HG03159 (cell line): Measurements from ENCODE around the gene CTPS2.
"Not testable (repeated sequence)": the region's sequence is repeated elsewhere in the genome, so short reads cannot be mapped to it uniquely, and the experiment has no call there.

Experiments used
- ATAC-seq: cut with Tn5 transposase; IDR thresholded peaks from one replicate; pipeline ENCODE4 v1.9.1; 2021; ENCODE audit warnings: mild to moderate bottlenecking, moderate library complexity; ENCODE audit not compliant: unreplicated experiment

The CTPS2 gene

DNA sequence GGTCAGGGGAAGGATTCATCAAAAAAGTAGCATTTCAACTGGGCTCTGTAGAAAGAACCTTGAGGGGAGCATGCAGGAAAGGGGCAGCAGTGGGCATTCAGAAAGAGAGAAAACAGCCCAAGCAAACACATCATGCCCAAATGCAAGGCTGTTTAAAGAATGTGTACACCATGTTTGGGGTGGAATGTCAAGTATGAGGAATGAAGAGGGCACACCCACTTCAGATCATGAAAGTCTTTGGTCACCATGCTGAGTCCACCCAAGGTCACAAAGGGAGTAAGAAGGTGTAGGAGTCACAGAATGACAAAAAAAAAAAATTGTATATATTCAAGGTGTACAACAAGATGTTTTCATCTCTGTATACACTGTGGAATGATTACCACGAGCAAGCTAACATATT is 53.1 kb downstream of the CTPS2 start:
- no peak for ATAC-seq

DNA sequence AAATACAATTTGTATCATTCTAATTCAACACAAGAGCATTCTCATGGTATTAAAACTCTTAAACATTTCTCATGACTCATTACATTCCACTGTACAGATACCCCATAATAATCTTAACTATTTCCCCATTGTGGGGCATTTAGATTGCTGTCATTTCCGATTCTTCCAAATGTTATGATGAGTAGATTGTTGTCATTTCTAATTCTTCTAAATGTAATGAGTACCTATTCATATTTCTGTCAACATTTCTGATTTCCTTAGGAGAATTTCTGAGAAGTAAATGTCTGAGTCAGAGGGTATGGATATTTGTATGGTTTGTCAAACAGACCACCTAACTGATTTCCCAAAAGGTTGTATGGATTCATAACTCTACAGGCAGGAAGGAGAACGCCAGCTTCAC is 54.2 kb downstream of the CTPS2 start:
- no peak for ATAC-seq

DNA sequence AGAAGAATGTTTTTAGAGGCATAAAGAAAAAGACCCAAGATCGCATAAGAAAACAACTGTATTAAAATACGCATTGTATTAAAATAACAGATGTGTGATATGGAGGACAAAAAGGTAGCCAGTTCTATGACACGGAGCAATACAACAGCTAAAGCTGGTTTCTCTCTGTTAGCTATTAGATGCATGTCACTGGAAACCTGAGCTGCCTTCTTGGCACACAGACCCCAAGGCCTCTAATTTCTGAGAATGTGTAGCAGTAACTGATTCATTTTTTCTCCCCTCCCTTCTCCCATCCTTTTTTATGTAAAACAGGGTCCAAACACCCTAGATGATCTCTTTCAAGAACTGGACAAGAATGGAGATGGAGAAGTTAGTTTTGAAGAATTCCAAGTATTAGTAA is 58.4 kb downstream of the CTPS2 start:
- no peak for ATAC-seq

DNA sequence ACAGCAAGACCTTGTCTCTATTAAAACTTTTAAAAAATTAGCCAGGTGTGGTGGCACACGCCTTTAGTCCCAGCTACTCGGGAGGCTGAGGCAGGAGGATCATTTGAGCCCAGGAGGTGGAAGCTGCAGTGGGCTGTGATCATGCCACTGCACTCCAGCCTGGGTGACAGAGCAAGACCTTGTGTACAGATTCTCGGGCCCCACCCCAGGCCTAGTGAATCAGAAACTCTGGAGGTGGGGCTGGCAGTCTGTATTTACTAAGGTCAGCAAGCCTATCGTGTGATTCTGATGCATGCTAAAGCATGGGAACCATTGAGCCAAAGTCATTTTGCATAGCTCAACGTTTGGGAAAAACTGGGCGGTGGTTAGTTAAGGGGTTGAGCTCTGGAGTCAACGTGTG is 59.0 kb downstream of the CTPS2 start:
- ATAC-seq = no peak

DNA sequence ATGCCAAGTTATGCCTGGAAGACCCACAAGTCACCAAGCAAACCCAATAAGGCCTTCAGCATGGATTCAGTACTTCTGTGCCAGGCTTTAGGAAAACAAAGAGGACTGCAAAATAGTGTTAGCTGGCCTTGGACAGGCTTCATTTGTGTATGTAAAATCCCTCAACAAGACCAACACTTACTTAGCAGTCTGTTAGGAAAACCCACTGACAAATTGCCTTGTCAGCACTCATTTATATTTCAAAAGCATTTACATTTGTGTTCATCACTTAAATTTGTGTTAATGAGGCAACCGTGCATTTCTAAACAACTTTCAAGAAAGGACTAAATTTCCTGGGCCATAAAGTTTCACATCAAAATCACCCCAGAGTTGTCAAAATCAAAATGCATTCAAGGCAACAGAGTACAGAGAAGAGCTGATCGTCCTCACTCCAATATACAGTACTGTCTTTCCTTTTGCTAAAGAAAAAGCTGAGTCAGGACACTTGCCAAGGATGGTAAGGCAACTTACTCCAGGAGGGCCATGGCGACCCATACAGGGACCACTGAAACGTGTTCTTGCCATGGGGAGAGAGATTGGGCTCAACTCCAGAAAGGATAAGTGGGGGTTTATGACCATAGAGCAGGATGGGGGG is 61.0 kb downstream of the CTPS2 start:
- ATAC-seq = no peak

DNA sequence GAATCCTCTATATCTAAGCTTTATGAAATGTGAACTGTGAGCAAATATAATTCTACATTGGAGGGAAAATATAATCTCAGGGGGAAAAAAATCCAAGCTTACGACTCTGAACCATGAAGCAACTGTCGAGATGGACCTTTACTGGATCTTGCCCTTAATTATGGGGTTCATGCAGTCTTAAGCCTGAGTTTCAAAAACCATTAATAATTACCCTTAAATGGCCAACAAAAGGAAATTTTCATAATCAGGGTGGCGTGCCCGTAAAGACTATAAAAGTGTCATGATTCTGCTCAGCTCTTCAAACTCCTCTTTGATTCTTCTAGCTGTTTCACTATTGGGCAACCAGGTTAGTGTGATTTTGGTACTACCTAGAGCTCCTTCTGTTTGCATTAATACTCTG is 62.6 kb downstream of the CTPS2 start, which contains the start of gene S100G:
TSS of gene S100G (plus strand) at position 301 of the 400 bp plus-strand sequence. CDS start 849 bp downstream, outside the sequence.
- no peak for ATAC-seq

DNA sequence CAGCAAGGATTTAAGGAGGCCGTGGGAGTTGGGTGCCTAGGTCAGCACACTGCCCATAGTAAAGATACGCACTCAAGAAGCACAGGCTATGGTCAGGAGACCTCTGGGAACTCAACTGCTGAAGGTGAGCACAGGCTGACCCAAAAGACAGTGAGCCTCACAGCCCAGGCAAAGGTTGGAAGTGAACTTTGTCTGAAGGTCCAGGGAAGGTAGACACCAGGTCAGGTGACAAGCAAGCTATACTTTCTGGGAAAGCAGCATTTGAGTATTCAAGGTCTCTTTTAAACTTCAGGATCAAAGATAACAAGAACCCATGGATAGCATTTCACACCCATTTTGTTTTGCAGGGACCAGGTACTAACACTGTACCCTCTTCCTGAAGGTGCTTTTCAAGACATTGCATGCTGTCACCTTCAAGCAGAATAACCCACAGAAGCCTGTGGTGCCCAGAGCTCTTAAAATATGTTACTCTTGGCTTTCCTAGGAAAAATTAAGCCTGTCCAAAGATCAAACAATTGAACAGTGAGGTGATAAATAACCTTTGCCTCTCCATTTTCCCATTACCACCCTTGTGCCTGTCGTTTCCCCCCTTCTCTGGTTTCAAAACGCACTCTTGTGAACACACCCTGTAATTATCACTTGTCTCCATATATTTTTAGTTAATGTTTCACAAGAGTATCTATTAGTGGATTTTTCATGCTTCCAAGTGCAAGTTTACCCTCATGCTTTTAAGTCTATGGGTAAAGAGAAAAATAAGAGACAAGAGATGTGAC is 65.9 kb downstream of the CTPS2 start:
- no peak for ATAC-seq

DNA sequence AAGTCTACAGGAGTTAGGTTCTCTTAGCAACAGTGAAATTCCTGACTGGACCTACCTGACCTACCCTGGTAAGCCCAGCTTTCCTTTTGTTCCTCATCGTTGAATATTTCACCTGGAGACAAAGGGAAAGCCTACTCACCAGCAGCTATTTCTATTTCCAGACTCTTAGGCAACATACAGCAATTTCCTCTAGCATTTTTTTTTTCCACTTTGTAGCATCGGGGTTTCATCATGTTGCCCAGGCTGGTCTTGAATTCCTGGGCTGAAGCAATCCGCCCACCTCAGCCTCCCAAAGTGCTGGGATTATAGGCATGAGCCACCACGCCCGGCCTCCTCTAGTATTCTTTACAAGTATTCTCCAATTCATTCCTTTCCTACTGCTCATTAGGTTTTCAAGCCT is 69.3 kb downstream of the CTPS2 start:
- no peak for ATAC-seq

DNA sequence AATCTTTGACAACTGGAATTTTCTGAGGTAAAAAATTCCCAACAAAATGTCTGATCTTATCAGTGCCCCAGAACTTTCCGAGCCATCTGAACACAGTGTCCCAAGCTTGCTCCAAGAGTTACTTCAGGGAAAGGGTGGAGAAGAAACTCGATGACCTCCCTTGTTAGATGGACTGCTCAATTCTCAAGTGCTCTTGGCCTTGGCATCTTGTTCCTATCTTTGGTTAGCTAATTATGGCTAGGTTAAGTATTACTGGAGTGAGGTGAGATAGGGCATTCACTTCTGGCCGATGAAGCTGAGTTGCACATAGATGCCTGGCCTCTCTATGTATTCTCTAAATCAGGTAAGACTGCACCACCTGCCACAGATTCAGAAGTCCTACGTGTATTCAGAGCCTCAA is 71.6 kb downstream of the CTPS2 start:
- ATAC-seq = no peak

DNA sequence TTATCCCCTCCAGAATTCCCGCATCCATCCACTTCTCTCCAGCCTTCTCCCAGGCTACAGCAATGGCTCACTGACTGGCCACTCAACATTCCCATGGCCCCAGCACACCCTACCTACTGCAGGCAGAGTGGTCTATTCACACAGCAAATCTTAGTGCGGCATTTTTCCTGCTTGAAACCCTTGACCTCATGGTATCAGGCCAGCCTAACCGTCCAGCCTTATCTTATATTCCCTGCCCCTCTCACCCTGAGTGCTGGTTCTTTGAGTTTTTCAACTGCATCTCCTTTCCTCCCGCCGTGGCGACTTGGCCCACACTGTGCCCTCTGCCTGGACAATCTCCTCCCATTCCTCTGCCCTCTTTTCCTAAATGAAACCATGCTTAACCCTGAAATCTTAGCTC is 72.5 kb downstream of the CTPS2 start:
- ATAC-seq = no peak

DNA sequence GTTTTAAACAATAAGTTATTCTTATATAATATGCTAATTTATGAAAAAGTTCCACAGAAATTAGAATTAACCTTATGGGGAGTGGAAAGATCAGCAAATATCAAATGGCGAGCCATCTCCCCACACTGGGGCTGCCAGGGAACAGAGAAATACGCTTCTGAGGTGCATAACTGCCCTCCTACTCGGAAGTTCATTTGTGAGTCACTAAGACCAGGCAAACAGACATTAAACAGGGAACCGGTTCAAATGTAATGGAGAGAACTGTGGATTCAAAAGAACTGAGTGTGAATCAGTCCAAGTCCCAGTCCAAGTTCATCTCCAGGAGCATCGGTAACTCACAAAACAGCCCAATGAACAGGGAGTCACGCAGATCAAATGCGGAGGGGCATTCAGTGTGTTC is 73.9 kb downstream of the CTPS2 start:
- ATAC-seq = no peak

DNA sequence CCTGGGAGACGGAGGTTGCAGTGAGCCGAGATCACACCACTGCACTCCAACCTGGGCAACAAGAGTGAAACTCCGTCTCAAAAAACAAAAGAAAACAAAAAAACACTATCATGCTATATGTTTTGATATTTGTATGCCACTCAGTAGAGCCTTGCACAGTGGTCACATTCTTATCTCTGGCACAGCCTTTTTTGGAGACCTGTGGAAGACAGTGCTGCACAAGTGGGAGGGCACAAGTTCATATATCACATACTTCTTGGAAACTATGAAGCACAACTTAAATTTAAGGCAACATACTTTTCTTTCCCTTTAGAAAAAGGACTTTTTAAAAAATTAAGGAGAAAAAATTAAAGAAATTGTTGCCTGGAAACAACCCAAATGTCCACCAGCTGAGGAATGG is 76.9 kb downstream of the CTPS2 start:
- ATAC-seq = no peak

DNA sequence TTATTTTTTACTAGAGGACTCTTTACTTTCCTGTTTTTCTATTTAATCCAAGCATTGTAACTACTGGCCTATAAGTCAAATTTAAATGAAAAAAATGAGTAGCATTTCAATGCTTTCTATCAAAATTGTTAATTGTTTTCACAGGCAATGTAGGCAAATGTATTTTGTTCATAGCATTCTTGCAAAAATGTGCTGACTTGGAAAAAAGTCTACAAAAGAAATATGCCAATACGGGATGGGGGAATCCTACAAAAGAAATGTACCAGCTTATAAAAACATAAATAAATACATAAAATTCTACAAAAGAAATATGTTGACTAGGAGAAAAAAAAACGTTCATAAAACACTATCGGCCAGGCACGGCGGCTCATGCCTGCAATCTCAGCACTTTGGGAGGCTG is 77.4 kb downstream of the CTPS2 start:
- ATAC-seq = no peak

DNA sequence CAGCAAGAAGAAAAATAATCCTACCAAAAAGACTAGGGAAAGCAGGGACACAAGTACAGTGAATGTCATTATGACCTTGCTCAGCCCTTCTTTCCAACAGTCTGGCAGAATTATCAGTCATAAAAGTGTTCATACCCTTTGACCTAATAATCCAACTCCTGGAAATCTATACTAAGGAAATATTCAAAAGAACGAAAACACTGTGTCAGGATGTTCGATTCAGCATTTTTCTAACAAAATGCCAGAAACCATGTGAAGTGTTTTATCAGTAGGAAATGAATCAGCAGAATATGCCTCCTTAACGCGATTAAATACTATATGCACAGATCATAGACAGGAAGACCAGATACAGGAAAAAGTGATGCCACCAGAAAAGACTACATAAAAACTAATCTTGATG is 78.7 kb downstream of the CTPS2 start:
- no peak for ATAC-seq

DNA sequence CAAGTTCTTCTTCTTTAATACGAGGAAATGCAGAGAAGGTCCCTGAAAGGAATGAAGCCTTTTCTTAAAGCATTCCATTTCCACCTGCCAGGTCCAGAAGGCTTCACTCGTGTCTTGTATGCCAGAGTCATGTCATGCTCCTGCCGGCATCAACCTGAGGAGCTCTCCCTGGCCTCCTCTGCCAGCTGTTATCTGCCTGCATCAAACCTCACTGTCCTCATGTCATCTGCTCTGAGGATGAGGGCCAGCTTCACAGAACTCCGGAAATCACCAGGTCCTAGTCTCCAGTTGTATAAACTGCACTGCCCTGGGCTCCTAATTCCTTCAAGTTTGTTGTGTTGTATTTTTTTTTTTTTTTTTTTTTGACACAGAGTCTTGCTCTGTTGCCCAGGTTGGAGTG is 82.6 kb downstream of the CTPS2 start:
- ATAC-seq = no peak

DNA sequence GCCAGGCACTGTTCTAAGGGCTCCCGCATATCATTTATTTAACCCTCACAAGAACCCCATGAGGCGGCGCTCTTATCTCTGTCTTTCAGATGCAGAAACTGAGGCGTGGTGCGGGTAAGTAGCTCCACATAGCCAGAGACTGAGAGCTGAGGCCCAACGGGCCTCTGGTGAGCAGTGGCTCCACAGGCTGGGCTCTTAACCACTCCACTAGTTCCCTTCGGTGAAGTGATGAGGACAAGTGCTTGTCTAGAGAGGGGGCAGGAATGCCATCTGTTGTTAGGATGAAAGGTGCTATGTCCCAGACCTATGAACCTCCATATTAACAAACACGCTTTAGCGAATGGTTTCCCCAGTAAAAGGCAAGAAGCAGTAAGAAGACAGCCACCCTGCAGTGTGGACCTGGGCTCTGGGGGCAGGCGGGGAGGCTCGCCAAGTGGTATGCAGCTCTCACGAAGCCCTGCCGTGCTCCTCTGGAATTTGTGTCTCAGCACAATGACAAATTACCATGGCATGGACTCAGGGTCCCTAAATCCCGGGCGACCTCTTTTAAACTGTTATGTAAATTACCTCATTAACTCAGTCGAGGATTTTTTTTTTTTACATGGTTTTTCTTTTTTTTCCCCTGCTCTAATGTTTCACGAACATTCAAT is 83.4 kb downstream of the CTPS2 start:
- ATAC-seq = no peak

DNA sequence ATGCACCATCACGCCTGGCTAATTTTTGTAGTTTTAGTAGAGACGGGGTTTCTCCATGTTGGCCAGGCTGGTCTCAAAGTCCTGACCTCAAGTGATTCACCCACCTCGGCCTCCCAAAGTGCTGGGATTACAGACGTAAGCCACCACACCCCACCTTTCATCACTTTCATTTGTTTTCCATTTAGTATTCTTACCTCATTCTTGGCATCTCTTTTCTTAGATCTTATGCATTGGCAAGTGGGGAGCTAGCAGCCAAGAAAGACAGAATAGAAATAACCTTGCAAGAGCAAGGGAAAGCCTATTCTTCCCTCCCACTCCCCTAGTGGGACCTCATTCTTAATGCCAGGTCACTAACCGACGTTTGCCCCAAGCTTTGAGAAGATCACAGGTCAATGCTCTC is 84.0 kb downstream of the CTPS2 start:
- not testable (repeated sequence) for ATAC-seq

DNA sequence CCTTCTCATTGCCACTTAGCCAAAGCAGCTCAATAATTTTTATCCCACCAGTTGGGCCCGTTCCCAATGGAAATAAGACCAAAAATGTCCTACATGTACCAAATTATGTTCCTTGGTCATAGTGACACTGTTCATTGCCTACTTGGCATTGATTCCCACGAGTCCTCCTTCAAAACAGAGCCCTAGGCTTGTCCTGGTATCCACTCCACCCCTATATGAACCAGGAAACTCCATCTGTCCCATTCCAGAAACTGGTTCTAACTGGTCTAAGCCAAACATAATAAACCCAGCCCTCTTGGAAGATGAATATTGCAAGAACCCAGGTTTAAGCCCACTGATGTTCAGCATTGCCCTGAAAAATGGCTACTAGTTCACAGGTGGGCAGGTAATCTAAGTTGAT is 93.4 kb downstream of the CTPS2 start:
- ATAC-seq = no peak

DNA sequence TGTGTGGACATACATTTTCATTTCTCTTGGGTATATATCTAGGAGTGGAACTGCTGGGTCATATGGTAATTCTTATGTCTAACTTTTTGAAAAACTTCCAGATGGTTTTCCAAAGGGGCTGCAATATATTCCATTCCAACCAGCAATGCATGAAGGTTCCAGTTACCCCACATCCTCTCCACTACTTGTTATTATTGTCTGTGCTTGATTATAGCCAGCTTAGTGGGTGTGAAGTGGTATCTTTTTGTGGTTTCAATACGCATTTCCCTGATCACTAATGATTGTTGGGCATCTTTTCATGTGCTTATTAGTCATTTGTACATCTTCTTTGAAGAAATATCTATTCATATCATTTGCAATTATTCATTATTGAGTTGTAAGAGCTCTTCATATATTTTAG is 94.0 kb downstream of the CTPS2 start:
- no peak for ATAC-seq

DNA sequence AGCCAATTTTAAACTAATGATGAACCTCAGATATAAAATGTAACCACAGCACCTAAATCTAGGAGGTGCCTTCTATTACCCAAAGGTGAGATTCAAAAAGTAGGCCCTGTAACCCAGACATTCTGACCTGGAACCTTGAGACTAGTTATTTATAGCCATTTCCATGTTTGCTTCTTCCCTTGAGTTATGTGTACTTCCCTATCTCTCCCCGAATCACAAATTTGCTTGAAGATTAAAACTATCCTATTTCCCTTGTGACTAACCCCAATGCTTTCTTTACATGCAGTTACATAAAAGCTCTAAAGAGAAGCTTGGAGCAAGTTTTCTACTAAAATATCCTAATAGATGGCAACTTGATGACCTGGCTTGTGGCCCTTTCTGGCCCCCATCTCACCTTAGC is 95.1 kb downstream of the CTPS2 start:
- ATAC-seq = no peak

DNA sequence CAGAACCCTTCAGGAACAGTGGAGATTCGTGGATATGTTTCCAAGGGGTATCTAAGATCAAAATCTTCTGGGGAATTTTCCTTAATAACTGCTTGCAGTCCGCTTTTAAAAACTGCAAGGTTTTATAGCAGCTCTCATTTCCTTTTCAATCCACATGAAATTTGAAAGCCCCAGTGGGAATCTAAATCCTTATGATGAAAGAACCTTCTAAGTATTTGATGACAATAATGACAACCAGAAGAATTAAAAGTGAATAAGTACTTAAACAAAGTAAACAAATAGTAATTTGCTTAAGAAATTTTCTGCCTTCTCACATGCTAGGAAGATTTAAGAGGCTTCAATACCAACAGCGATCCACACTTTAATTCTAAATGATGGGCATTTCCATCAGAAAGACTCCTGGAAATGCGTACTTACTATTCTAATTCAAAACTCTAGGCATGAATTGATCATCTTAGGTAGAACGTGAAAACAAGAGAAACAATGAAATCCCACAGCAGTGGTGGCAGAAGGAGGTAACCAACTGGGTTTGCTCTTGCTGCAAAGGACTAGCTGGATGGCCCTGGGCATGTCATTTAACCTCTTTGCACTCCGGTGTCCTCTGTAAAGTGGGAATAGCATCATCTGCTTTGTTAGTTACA is 100.1 kb downstream of the CTPS2 start:
- ATAC-seq = no peak

DNA sequence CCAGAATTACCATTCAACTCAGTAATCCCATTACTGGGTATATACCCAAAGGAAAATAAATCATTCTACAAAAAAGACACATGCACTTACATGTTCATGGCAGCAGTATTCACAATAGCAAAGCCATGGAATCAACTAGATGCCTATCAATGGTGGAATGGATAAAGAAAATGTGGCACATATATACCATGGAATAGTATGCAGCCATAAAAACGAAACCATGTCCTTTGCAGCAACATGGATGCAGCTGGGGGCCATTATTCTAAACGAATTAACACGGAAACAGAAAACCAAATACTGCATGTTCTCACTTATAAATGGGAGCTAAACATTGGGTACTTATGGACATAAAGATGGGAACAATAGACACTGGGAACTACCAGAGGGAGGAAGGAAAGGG is 101.8 kb downstream of the CTPS2 start:
- ATAC-seq = not testable (repeated sequence)
